GM12878 (cell line): ENCODE data around the gene DSE. TPM values are rescaled to one million over a fixed set of nuclear protein-coding genes. Genes with fewer than 3 reads are reported as not detected.

ENCODE experiments used
- ATAC-seq: fragments of 200-7000 bp; cut with Tn5 transposase; 3 replicates; pipeline ENCODE4 v1.9.1; 2020; ENCODE audit warnings: mild to moderate bottlenecking, moderate library complexity
- BruUV-seq: library from RNA; stranded (reverse); fragments of 400-500 nt; replicated peaks from 2 replicates; lab custom pipeline; 2021; lab: Mats Ljungman, UMichigan
- CTCF ChIA-PET: fragments of 300-600 bp; sonication (Branson Sonifier 250); formaldehyde crosslinking; extraction: SDS; loops from one replicate; lab custom pipeline; 2021; ENCODE audit warnings: inconsistent platforms; lab: Yijun Ruan, JAX
- POLR2A ChIA-PET: fragments of 350-600 bp; formaldehyde crosslinking; extraction: SDS; loops from one replicate; lab custom pipeline; 2021; ENCODE audit warnings: inconsistent platforms; lab: Charles Lee
- RAD21 ChIA-PET: fragments of 300-600 bp; sonication (Branson Sonifier 250); formaldehyde crosslinking; loops from one replicate; lab custom pipeline; 2023; ENCODE audit warnings: antibody characterized with exemption; ENCODE audit not compliant: unreplicated experiment; lab: Charles Lee
- SMC1A ChIA-PET: fragments of 300-600 bp; sonication (Branson Sonifier 250); formaldehyde crosslinking; loops from one replicate; lab custom pipeline; 2023; ENCODE audit not compliant: unreplicated experiment, uncharacterized antibody; lab: Charles Lee
- DNase-seq: peaks from one replicate; pipeline ENCODE4 v3.0.0-alpha.2; 2011; ENCODE audit warnings: low read depth, low spot score
- FAIRE-seq: peaks from 3 replicates; lab custom pipeline; 2011; peaks lifted over from hg19 to GRCh38; lab: Jason Lieb, UNC
- H2AFZ ChIP-seq: 2 replicates; pipeline ENCODE4 v1.6.0; 2011; ENCODE audit warnings: low read depth, low read length, control low read depth; ENCODE audit not compliant: control insufficient read depth
- H3K27ac ChIP-seq: 2 replicates; pipeline ENCODE4 v1.5.1; 2011; ENCODE audit warnings: control low read depth; ENCODE audit not compliant: control insufficient read depth, insufficient read depth
- H3K27me3 ChIP-seq, 2 experiments: replicated peaks in 1 of 2; 2 replicates each; pipeline versions ENCODE4 v1.6.0 to v1.6.1; 2011; ENCODE audit warnings: low read length in 1 of 2; ENCODE audit not compliant: control insufficient read depth in 2 of 2, insufficient read depth in 2 of 2
- H3K36me3 ChIP-seq, 2 experiments: 2 replicates each; pipeline ENCODE4 v1.5.1; 2011; ENCODE audit warnings: low read length in 1 of 2; ENCODE audit not compliant: control insufficient read depth in 2 of 2, insufficient read depth in 2 of 2
- H3K4me1 ChIP-seq: 2 replicates; pipeline ENCODE4 v1.6.1; 2011; ENCODE audit warnings: mild to moderate bottlenecking, low read length, moderate library complexity, mixed read lengths; ENCODE audit not compliant: control insufficient read depth, insufficient read depth
- H3K4me2 ChIP-seq: 2 replicates; pipeline ENCODE4 v1.6.0; 2011; ENCODE audit warnings: control low read depth; ENCODE audit not compliant: control insufficient read depth, insufficient read depth
- H3K4me3 ChIP-seq: fragments of 200-600 bp; sonication (generic); 2 replicates; pipeline ENCODE4 v1.5.1; 2016
- H3K79me2 ChIP-seq: 2 replicates; pipeline ENCODE4 v1.6.0; 2011; ENCODE audit warnings: low read length; ENCODE audit not compliant: control insufficient read depth, insufficient read depth
- H3K9ac ChIP-seq: 2 replicates; pipeline ENCODE4 v1.8.0; 2011; ENCODE audit warnings: low read length, control low read depth, mixed read lengths; ENCODE audit not compliant: control insufficient read depth, insufficient read depth
- H3K9me3 ChIP-seq: replicated peaks from 3 replicates; pipeline ENCODE4 v1.5.1; 2011; ENCODE audit warnings: mild to moderate bottlenecking, low read length; ENCODE audit not compliant: control insufficient read depth, insufficient read depth
- H4K20me1 ChIP-seq: 2 replicates; pipeline ENCODE4 v1.6.0; 2011; ENCODE audit not compliant: control insufficient read depth, insufficient read depth
- FOS ChIP-seq: IDR thresholded peaks from 3 replicates; pipeline ENCODE4 v1.6.1; 2011; ENCODE audit warnings: borderline replicate concordance; ENCODE audit not compliant: insufficient read length; ENCODE audit errors: extremely low read depth
- IKZF1 ChIP-seq: fragments of 450-650 bp; conservative IDR thresholded peaks from 2 replicates; pipeline ENCODE4 v1.6.1; 2017; ENCODE audit warnings: antibody characterized with exemption, mild to moderate bottlenecking
- KDM1A ChIP-seq: fragments of 200-600 bp; sonication (generic); IDR thresholded peaks from 2 replicates; pipeline ENCODE4 v1.6.1; 2016; ENCODE audit warnings: borderline replicate concordance
- POU2F2 ChIP-seq: IDR thresholded peaks from 3 replicates; pipeline ENCODE4 v1.6.1; 2011; ENCODE audit warnings: low read depth, mild to moderate bottlenecking, low read length, borderline replicate concordance
- SIX5 ChIP-seq: IDR thresholded peaks from 2 replicates; pipeline ENCODE4 v1.6.1; 2011; ENCODE audit warnings: mild to moderate bottlenecking, low read depth, low read length, moderate library complexity; ENCODE audit not compliant: severe bottlenecking
- SMC3 ChIP-seq: IDR thresholded peaks from 2 replicates; pipeline ENCODE4 v1.6.1; 2011; ENCODE audit warnings: low read length, improper control_type of control experiment, borderline replicate concordance
- YBX1 ChIP-seq: fragments of 450-650 bp; IDR thresholded peaks from 2 replicates; pipeline ENCODE4 v1.6.1; 2016; ENCODE audit warnings: antibody characterized with exemption
- ZNF274 ChIP-seq: IDR thresholded peaks from one replicate; pipeline ENCODE4 v1.8.0; 2011; ENCODE audit not compliant: insufficient read length, insufficient read depth
- ZNF622 ChIP-seq: fragments of 450-650 bp; IDR thresholded peaks from 2 replicates; pipeline ENCODE4 v1.6.1; 2017; ENCODE audit warnings: mild to moderate bottlenecking, inconsistent platforms
- ZZZ3 ChIP-seq: IDR thresholded peaks from 2 replicates; pipeline ENCODE4 v1.6.1; 2011; ENCODE audit warnings: low read depth; ENCODE audit not compliant: control insufficient read depth, insufficient read length
- WGBS: methylation state at CpG from one replicate; pipeline ENCODE4 v1.1.6; 2016; ENCODE audit warnings: low lambda C conversion rate; ENCODE audit not compliant: insufficient replicate concordance, insufficient coverage; ENCODE audit errors: missing lambda C conversion rate; 5-methylcytosine and 5-hydroxymethylcytosine counted together
- in situ Hi-C: fragments of 300-500 bp; cut with MboI; formaldehyde crosslinking; loops from 9 replicates; pipeline ENCODE4 v1.14.3; 2018; ENCODE audit warnings: mixed read lengths
- intact Hi-C: fragments of 100-400 bp; cut with micrococcal nuclease; formaldehyde crosslinking; loops from one replicate; pipeline ENCODE4 v1.14.2; 2022; ENCODE audit not compliant: unreplicated experiment
- polyA plus RNA-seq, 11 experiments: library from polyadenylated mRNA; depleted of rRNA in 4 of 11; unstranded in 6 of 11; stranded (reverse) in 5 of 11; fragments of >200 nt; fragmentation: Nextera tagmentation in 4 of 11; fragmentation: Illumina TruSeq in 1 of 11; extraction: Ambion mirVana in 4 of 11; extraction: Trizol in 1 of 11; gene quantifications; 1 replicate in 1 of 11; 2 replicates in 10 of 11; pipeline versions ENCODE4 v1.2.1 to v1.2.3, GENCODE V29; 2011 to 2016; ENCODE audit warnings: inconsistent platforms in 2 of 11, missing spikeins in 2 of 11, low read depth in 1 of 11
- total RNA-seq, 4 experiments: library from RNA; depleted of rRNA in 3 of 4; stranded (reverse); fragments of >200 nt in 3 of 4; fragmentation: Illumina TruSeq in 1 of 4; extraction: Trizol in 1 of 4; gene quantifications; 2 replicates each; pipeline versions ENCODE4 v1.2.1 to v1.2.3, GENCODE V29; 2013 to 2021
- TF ChIP-seq, protein P1 (sequence below): fragments of 450-650 bp; IDR thresholded peaks from 2 replicates; pipeline ENCODE4 v1.6.1; 2016; ENCODE audit warnings: mild to moderate bottlenecking, moderate library complexity, borderline replicate concordance
- TF ChIP-seq, protein P2 (sequence below): fragments of 450-650 bp; IDR thresholded peaks from 2 replicates; pipeline ENCODE4 v1.6.1; 2016; ENCODE audit warnings: mild to moderate bottlenecking
- TF ChIP-seq, protein P3 (sequence below): fragments of 450-650 bp; IDR thresholded peaks from 2 replicates; pipeline ENCODE4 v1.6.1; 2017; ENCODE audit warnings: mild to moderate bottlenecking
- TF ChIP-seq, protein P4 (sequence below): fragments of 450-650 bp; formaldehyde crosslinking; IDR thresholded peaks from 2 replicates; pipeline ENCODE4 v1.4.0; 2022; ENCODE audit warnings: mild to moderate bottlenecking, moderate library complexity

DSE gene
- total and polyA plus RNA-seq, 10 of the 15 experiments (the other 5 are each of a cell fraction or from before 2014, with no cell fraction given): 12.6 to 76.4 (median 43.0) TPM

DNA sequence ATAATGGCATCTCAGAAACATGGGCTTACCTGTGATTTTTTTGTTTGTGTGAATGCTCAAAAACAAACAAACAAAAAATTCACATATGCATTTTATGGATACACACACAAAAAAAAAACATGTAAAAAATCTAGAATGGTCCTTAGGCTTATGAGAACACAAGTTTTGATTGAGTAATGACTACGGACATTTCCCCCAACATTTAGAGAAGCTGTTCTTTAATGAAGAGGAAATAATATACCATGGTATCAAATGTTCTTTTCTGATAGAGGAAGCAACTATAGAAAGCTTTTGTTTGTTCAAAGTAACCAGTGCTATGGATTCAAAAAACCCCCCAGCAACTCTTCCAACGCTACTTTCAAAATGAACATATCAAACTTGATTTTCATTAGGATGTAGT, 81.8 kb downstream of the DSE start (continued):
- TF ChIP-seq, protein P1, sequence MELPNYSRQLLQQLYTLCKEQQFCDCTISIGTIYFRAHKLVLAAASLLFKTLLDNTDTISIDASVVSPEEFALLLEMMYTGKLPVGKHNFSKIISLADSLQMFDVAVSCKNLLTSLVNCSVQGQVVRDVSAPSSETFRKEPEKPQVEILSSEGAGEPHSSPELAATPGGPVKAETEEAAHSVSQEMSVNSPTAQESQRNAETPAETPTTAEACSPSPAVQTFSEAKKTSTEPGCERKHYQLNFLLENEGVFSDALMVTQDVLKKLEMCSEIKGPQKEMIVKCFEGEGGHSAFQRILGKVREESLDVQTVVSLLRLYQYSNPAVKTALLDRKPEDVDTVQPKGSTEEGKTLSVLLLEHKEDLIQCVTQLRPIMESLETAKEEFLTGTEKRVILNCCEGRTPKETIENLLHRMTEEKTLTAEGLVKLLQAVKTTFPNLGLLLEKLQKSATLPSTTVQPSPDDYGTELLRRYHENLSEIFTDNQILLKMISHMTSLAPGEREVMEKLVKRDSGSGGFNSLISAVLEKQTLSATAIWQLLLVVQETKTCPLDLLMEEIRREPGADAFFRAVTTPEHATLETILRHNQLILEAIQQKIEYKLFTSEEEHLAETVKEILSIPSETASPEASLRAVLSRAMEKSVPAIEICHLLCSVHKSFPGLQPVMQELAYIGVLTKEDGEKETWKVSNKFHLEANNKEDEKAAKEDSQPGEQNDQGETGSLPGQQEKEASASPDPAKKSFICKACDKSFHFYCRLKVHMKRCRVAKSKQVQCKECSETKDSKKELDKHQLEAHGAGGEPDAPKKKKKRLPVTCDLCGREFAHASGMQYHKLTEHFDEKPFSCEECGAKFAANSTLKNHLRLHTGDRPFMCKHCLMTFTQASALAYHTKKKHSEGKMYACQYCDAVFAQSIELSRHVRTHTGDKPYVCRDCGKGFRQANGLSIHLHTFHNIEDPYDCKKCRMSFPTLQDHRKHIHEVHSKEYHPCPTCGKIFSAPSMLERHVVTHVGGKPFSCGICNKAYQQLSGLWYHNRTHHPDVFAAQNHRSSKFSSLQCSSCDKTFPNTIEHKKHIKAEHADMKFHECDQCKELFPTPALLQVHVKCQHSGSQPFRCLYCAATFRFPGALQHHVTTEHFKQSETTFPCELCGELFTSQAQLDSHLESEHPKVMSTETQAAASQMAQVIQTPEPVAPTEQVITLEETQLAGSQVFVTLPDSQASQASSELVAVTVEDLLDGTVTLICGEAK: no peak
- TF ChIP-seq POU2F2 (no peak), FOS (no peak), ZZZ3 (no peak)
- TF ChIP-seq, protein P2, sequence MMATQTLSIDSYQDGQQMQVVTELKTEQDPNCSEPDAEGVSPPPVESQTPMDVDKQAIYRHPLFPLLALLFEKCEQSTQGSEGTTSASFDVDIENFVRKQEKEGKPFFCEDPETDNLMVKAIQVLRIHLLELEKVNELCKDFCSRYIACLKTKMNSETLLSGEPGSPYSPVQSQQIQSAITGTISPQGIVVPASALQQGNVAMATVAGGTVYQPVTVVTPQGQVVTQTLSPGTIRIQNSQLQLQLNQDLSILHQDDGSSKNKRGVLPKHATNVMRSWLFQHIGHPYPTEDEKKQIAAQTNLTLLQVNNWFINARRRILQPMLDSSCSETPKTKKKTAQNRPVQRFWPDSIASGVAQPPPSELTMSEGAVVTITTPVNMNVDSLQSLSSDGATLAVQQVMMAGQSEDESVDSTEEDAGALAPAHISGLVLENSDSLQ: no peak
- TF ChIP-seq, all 136 proteins: peak for 0

DNA sequence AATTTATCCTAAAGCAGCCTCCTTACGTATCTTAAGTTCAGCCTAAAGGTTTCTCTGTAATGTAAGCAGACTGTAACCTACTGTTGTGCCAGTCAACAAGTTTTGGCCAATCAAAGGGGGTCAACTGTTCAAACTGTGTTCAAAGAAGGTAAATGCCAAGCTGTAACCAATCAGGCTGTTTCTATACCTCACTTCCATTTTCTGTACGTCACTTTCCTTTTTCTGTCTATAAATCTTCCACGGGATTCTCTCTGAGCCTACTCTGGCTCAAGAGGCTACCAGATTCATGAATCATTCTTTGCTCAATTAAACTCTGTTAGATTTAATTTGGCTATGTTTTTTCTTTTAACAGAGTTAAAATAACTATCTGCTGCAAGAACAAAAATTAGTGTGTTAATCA, 85.4 kb downstream of the DSE start:
- in situ Hi-C loops (no loop called here), intact Hi-C loops (no loop called here)
- ATAC-seq (no peak), FAIRE-seq (no peak), DNase-seq (no peak)
- RAD21 ChIA-PET: no interaction called here
- Histone ChIP-seq H3K27me3 (peaks cover 0 to 3% of the 10 kb centered on the region in 2 experiments; a peak in 2 of 4 replicates), H4K20me1 (no peaks in the 10 kb centered on the region), H3K9ac (no peak overlapping the region), H3K9me3 (no peaks in the 10 kb centered on the region), H3K4me2 (no peak overlapping the region), H3K36me3 (no peaks in the 10 kb centered on the region), H3K27ac (no peak overlapping the region), H2AFZ (no peak overlapping the region), H3K4me1 (peaks cover 5% of the 10 kb centered on the region), H3K4me3 (no peak overlapping the region), H3K79me2 (no peaks in the 10 kb centered on the region)
- SMC1A ChIA-PET: no interaction called here
- CTCF ChIA-PET: no interaction called here
- POLR2A ChIA-PET: no interaction called here
- 94% methylated on average over 3 of the region's 3 CpGs for WGBS
- no TSS peak for BruUV-seq
- TF ChIP-seq, protein P3, sequence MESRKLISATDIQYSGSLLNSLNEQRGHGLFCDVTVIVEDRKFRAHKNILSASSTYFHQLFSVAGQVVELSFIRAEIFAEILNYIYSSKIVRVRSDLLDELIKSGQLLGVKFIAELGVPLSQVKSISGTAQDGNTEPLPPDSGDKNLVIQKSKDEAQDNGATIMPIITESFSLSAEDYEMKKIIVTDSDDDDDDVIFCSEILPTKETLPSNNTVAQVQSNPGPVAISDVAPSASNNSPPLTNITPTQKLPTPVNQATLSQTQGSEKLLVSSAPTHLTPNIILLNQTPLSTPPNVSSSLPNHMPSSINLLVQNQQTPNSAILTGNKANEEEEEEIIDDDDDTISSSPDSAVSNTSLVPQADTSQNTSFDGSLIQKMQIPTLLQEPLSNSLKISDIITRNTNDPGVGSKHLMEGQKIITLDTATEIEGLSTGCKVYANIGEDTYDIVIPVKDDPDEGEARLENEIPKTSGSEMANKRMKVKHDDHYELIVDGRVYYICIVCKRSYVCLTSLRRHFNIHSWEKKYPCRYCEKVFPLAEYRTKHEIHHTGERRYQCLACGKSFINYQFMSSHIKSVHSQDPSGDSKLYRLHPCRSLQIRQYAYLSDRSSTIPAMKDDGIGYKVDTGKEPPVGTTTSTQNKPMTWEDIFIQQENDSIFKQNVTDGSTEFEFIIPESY: no peak
- TF ChIP-seq KDM1A (no peak), ZNF622 (no peak), IKZF1 (no peak), SMC3 (no peak), YBX1 (no peak), ZNF274 (no peak), SIX5 (no peak)
- TF ChIP-seq, protein P4, sequence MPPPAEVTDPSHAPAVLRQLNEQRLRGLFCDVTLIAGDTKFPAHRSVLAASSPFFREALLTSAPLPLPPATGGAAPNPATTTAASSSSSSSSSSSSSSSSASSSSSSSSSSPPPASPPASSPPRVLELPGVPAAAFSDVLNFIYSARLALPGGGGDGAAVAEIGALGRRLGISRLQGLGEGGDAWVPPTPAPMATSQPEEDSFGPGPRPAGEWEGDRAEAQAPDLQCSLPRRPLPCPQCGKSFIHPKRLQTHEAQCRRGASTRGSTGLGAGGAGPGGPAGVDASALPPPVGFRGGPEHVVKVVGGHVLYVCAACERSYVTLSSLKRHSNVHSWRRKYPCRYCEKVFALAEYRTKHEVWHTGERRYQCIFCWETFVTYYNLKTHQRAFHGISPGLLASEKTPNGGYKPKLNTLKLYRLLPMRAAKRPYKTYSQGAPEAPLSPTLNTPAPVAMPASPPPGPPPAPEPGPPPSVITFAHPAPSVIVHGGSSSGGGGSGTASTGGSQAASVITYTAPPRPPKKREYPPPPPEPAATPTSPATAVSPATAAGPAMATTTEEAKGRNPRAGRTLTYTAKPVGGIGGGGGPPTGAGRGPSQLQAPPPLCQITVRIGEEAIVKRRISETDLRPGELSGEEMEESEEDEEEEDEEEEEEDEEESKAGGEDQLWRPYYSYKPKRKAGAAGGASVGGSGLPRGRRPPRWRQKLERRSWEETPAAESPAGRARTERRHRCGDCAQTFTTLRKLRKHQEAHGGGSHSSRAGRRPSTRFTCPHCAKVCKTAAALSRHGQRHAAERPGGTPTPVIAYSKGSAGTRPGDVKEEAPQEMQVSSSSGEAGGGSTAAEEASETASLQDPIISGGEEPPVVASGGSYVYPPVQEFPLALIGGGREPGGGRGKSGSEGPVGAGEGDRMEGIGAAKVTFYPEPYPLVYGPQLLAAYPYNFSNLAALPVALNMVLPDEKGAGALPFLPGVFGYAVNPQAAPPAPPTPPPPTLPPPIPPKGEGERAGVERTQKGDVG (CRISPR knock-in tag): no peak
